G401 (cell line): ENCODE results near the gene KDM4C. TPM values are rescaled to one million over a fixed set of nuclear protein-coding genes. Genes with fewer than 3 reads are reported as not detected.
"Not testable (repeated sequence)": the region's sequence is repeated elsewhere in the genome, so short reads cannot be mapped to it uniquely, and the experiment has no call there.

Experiments used
- DNase-seq: peaks from one replicate; pipeline ENCODE4 v3.0.0-alpha.2; 2015; ENCODE audit warnings: low spot score
- in situ Hi-C: cut with HindIII; loops from 2 replicates; pipeline ENCODE4 v1.10.0; 2016; ENCODE audit warnings: low sequenced_read_pairs, mixed read lengths
- total RNA-seq: library from RNA; depleted of rRNA; stranded (reverse); fragments of >200 nt; shearing (Covaris generic); gene quantifications from 2 replicates; pipeline ENCODE4 v1.2.3, GENCODE V29; 2014

KDM4C gene
- total RNA-seq, 1 experiment from 2014 or later: 12.7 TPM

DNA sequence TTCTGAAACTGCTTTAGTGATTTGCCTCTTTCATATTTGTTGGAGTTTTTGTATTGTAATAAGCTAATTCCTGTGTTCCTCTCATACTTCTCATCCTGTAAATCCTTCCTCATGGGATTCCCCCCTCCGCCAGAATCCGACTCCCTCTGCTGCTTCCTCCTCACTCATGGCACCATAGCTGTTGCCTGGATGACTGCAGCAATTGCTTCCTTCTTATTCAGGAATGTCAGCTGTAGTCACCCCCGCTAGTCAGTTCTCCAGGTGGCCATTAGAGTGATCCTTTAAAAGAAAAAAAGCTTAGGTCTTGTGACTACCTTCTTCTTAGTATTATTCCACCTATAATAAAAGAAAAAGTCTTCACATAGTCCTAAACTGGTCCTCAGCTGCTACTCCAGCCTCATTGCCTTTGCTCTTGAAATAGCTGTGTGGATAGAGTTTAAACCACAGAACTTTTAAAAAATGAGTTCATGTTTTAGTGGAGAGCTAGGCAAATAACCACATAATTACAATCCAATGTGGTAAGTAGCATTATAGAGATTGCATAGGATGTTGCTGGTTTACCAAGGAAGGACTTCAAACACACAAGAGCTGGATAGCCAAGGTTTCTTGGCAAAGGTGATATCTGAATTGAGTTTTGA is 227.3 kb downstream of the KDM4C start:
- in situ Hi-C loops: no loop called here
- no peak for DNase-seq

DNA sequence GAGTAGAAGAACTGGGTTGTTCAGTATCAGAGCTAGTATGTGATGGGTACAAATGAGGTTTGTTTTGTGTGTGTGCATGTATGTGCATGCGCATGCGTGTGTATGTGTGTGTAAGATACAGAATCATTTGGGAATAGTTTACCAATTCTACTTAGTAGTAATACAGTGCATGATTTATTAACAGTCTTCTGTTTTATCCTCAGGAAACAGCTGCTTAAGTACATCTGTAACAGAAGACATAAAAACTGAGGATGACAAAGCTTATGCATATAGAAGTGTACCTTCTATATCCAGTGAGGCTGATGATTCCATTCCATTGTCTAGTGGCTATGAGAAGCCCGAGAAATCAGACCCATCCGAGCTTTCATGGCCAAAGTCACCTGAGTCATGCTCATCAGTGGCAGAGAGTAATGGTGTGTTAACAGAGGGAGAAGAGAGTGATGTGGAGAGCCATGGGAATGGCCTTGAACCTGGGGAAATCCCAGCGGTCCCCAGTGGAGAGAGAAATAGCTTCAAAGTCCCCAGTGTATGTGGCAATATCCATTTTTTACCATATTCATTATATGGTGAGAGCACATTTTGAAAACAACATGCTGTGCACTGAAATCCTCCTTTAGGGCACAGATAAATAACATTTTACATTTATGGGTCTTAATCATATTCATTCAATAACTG is 228.5 kb downstream of the KDM4C start:
- no peak for DNase-seq
- in situ Hi-C loops: no loop called here

DNA sequence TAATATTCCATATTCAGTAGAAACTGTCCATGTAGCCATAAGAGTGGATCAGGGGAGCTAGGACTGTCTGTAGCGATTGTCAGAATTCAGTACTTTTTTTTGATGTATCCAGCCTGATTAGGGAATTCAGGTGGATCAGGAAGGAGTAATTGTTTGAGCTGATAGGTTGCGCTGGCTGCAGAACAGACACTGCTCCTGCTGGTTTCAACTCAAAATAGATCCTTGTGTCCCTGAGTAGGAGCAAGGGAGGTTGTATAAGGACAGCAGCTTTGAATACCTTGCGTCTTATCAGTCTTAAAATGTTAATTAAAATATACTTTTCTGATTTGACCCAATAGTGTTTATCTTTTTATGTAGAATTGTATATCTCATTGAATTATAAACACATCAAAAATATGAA is 229.6 kb downstream of the KDM4C start:
- peak; percentile 82 for DNase-seq
- in situ Hi-C loops: no loop called here

DNA sequence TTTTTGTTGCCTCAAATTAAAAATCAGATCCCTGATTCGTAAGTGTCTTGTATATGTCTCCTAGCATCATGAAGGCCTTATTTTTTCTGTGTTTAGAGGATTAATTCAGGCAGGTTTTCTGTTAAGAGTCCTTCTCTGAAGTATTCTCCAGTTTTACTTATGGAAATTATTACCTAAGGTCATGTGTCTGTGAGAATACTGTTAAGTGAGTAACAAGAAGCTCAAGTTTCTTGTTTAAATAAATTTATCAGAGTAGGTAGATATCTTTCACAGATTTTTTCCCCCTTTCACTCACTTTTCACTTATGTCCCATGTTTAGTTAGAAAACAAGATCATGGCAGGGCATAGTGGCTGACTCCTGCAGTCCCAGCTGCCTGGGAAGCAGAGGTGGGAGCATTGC is 233.6 kb downstream of the KDM4C start:
- in situ Hi-C loops: no loop called here
- DNase-seq: no peak

DNA sequence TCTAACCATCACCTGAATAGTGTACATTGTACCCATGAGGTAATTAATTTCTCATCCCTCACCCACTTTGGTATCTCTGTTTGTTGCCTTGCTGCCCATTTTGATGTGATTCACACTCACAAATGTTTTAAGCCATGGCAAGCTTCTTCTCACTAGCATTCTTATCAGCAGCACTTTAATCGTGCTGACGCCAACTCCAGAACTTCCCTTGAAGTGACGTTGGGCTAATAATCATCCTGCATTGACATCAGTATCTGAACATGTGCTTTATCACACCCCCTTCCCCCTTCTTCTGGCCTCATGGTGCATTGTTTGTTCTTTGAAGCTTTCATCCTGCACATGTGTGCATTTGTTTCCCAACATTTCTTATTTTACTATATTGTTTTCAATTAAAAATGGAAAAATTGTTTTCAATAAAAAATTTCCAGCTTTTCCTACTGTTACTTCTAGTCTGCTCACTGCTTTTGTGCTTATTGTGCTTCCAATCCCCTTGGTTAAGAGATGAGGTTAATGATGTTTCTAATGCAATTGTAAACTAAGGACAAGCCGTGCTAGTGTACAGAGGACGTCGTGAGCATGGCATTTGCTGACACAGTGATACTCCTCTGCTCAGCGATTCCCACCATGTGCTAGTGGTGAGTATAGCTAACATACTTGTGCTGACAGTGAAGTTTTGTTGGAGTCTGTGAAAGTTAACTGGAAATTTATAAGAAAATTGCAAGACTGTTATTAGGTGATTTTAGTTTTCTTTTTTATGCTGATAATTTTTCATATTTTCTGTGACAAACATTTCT is 238.5 kb downstream of the KDM4C start:
- in situ Hi-C loops: no loop called here
- DNase-seq: no peak

DNA sequence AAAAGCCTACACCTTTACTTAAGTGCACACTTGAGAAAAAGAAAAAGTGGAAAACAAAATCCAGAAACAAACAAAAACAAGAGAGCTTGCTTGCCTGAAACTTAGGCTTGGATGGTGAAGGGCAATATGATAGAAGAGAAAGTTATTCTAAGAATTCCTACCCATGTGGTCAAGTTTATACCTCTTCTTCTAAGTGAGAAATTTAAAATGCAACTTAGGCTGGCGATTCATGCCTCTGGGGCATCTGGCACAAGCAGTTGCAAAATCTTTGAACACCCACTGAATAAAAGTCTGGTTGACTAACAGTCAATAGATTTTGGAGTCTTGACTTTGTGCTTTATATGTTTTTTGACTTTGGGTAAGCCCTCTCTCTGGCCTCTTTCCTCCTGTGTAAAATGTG is 239.6 kb downstream of the KDM4C start:
- no peak for DNase-seq
- in situ Hi-C loops: no loop called here

DNA sequence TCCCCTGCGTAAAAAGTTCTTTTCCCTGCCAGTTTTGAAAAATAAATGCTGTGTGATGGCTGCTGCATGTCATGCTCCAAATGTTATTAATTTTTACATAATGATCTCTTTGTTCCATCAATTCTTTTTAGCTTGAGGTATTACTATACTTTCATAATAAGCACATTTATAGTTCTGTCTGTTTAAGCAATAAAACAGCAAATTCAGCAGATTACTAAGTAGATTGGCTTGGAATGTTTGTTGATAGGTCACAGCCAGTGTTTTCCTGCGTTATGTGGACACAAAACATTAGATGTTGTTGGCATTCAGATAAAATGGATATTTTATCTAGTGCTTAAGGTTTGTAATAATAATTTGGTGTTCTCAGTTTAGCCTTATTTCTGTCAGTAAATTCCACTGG is 242.0 kb downstream of the KDM4C start:
- in situ Hi-C loops: no loop called here
- no peak for DNase-seq

DNA sequence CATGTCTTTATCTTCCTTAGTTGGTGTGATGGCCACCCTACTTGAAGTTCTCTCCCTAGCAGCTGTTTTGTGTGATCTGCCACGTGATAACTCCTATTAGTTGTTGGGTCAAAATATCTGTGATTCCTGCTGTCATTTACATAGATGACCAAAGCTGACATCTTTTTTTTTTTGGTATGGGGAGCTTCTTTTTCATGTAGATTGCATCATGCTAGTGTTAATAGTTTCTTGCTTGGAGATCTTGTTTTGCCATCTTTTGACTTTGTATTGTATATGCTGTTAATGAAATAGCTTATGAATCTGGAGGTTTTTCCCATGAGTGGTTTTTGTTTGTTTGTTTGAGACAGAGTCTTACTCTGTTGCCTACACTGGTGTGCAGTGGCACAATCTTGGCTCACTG is 243.8 kb downstream of the KDM4C start:
- DNase-seq: no peak
- in situ Hi-C loops: no loop called here

DNA sequence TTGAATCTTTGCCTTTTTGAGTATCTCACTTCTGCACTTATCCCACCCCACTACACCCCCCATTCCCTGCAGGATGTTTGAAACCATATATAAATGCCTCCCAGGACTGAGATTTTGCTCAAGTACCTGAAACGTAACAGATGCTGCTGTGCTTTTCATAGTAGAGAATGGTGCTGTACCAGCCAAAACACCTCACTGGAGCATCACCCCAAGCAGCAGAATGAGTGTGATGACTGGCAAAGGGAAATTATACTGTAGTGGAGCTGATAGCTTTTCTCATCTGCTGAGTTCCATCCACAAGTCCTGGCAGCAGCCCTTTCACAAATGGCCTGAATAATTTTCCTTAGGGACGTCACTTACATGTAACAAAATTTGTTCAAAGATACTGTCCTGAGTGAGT is 246.1 kb downstream of the KDM4C start:
- in situ Hi-C loops: no loop called here
- DNase-seq: peak; percentile 68

DNA sequence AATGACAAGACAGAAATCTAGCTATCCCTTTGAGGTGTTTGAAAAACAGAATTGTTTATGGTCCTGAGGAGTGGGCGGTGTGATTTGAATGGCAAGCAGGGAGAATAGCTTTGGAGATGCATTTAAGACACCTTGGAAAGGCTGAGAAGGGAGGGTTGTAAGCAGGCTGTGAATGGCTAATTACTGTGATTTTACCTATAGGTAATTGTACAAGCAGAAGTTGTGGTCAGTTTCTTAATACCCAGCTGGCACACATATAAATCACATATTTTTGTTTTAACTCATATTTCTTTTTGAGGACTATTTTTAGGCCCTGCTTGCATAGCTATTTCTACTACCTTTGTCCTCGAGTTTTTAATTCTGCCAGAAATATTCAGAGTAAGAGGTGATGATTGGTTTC is 248.6 kb downstream of the KDM4C start:
- DNase-seq: no peak
- in situ Hi-C loops: no loop called here

DNA sequence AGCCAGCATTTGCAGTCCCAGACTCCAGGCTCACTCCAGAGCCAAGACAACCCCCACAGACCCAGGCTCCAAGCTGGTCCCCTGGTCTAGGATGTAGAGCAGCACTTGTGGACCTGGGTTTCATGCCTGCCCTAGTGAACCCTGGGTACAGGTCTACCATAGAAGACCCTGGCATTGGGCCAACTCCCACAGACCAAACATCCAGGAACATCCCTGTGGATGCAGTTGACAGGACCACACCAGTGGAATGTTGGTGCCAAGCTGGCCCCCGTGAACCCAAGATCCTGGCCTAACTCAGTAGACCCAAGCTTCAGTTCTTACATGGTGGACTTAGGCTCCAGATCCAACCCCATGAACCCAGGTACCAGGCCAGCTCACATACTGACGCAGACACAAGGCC is 250.6 kb downstream of the KDM4C start:
- no peak for DNase-seq
- in situ Hi-C loops: no loop called here

DNA sequence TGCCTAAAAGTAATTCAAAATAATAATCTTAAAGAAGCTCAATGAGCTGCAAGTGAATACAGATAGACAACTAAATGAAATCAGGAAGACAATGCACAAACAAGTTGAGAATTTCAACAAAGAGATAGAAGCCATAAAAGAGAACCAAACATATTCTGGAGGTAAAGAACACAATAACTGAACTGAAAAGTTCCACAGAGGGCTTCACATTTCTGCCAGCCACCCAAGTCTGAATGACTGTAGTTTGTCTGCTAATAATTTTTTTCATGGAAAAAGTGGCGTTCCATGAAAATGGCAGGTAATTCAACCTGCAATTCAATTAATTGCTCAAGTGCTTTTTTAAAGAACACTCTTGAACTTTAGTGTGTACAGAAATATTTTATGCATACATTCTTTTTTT is 251.3 kb downstream of the KDM4C start:
- DNase-seq: no peak

DNA sequence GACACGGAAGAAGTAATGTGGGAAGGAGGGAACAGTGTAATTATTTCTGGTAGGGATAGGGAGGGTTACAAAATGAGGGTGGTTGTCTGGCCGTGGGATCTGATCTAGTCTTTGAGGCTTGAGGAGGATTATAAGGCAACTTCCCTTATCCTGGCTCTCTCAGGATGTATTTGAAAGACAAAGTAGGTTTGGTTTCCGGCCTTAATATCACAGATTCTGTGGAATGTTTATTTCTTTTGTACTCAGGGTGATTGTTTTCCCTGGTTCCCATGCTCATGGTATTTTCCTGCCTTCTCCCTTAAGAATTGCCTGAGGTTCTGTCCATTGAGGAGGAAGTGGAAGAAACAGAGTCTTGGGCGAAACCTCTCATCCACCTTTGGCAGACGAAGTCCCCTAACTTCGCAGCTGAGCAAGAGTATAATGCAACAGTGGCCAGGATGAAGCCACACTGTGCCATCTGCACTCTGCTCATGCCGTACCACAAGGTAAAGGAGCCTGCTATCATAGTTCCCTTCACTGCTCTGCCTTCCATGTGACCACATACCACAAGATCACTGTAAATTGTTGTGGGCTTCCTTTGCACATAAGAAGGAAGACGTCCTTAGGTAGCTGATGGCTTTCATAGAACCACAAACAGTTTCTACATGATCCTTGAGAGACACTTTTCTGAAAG is 253.8 kb downstream of the KDM4C start:
- no peak for DNase-seq
- in situ Hi-C loops: no loop called here

More for the DNA sequence above, 251.3 kb downstream of the KDM4C start:
- in situ Hi-C loops: no loop called here

DNA sequence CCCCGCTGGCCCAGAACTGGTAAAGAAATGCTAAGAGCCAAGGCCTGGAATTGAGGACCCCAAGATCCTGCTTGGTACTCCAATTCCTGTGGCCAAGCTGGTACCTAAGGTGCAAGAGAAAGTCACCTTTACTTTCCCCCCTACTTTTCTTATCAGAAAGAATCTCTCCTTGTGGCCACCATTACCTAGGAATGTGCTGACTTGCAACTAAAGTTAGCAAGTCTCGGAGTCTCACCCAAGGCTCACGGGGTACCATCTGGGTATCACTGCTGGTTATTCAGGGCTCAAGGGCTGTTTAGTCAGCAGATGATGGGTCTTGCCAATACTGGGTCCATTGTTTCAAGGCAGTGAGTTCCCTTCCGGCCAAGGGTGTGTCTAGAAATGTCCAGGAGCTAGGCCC is 270.2 kb downstream of the KDM4C start:
- no peak for DNase-seq
- in situ Hi-C loops: no loop called here

DNA sequence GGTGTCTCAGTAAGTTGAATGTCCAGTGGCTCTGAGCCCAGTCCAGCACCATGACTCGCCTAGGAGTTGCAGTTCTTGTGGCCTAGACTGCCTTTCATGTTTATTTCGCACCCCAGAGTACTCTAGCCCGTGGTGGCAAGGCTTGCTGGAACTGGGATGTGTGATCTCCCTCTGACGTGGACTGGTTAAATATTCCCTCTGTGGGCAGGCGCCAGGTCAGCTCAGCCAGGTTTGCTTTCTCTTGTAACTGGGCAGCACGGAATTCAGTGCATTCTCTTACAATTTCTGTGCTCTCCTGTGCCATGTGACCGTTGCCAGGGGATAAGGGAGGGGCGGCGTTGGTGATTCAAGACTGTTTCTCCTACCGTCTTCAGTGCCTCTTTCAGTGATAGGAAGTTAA is 270.8 kb downstream of the KDM4C start:
- DNase-seq: no peak
- in situ Hi-C loops: no loop called here

DNA sequence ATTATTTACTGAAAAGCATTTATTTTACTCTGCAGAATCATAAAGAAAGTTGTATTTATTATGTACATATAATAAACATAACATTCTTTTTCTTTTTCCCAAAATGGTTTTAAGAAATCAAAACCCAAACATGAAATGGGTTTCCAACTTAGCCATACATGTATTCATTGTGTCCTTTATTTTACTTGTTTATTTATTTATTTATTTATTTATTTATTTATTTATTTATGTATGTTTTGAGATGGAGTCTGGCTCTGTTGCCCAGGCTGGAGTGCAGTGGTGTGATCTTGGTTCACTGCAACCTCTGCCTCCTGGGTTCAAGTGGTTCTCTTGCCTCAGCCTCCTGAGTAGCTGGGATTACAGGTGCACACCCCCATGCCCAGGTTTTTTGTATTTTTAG is 273.2 kb downstream of the KDM4C start:
- DNase-seq, in situ Hi-C loops: not testable (repeated sequence)

DNA sequence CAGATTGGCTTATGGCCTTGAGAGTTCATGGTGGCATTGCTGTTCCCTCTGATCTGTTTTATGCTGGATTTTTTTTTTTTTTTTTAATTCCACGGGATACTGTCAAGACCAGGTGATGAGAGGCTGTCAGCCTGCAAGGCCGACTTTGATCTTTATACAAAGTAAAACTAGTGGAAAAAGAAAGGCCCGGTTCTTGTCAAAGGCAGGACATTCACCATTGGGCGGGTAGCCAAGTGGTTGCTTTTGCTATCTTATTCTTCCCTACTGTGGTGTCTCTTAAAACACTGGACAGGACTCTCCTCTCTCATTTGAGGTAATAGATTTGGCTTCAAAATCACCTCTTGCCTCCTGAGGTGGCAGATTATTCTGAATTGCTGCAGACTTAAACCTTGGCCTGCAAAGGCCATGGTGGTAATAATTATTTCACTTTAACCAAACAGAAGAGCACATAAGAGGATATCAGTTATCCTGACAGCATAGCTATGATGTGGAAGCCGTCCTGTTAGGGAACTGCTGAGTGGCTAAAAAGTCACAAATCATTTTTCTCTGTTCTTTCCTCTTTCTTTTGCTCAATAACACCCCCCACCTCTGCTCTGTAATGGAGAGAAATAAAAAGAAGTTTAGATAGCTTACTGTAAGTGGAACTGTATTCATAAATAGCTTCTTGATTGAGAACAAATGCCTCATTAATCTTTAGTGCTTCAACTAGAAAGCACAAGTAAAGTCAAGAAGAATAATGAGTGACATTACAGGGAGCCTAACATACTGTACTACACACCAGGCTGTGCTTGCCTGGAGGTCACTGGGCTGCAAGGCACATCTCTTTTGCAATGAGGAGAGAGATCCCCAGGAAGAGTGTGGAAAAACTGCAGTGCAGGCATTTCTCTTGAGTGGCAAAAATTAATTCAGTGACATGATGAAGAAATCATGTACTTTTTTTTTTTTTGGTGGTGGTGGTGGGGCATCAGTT is 275.6 kb downstream of the KDM4C start:
- in situ Hi-C loops: no loop called here
- no peak for DNase-seq

DNA sequence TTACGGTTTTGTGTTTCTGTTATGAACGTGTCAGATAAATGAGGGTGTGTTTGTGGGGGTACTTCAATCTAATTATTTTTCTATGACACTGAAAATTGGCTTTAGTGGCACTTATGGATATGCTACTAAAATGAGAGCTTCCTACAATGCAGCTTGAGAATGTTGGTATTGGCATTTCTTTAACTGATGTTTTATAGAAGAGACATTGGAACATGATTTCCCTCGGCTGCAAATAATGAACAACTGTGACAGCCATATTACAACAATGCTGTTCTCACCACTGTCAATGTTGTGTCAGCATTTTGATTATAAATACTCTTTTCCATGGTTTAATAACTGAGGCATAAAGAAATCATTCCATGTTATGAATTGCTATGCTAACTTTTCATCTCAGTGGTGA is 279.4 kb downstream of the KDM4C start:
- DNase-seq: peak; percentile 29
- in situ Hi-C loops: no loop called here

DNA sequence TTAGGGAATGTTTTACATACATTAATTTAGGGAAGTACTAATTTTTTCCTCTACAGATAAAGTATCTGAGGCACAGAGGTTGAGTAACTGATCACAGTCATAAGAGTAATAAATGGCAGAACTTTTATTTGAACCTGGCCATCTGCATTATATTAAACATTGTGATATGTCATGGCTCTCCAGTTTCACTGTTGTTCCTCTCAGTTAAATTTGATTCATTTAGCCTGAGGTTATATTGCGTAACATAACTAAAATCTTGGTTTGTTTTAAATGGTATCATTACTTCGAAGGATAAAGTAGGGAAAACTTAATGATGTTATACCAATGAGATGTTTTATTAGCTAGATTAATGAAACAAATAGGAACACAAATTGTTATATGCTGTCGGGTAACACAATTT is 284.4 kb downstream of the KDM4C start:
- in situ Hi-C loops: no loop called here
- DNase-seq: no peak
